PFSK-1 (cell line): Measurements from ENCODE around the gene FMN1.

Source experiments
- POLR2AphosphoS5 ChIP-seq: IDR thresholded peaks from 2 replicates; pipeline ENCODE4 v1.6.1; 2012; ENCODE audit warnings: low read depth, mild to moderate bottlenecking, control low read depth, low read length, moderate library complexity
- SIN3A ChIP-seq: IDR thresholded peaks from 2 replicates; pipeline ENCODE4 v1.6.1; 2012; ENCODE audit warnings: mild to moderate bottlenecking, low read length, moderate library complexity, borderline replicate concordance; ENCODE audit not compliant: insufficient read depth
- TAF1 ChIP-seq: IDR thresholded peaks from 2 replicates; pipeline ENCODE4 v1.6.1; 2012; ENCODE audit warnings: low read length, control low read depth, borderline replicate concordance; ENCODE audit not compliant: insufficient read depth
- TF ChIP-seq, protein P1 (sequence below), 2 experiments: IDR thresholded peaks; 2 replicates each; pipeline versions ENCODE4 v1.6.1 to v1.8.0; 2011 to 2012; ENCODE audit warnings: low read depth in 2 of 2, low read length in 2 of 2, control low read depth in 1 of 2, inconsistent platforms in 1 of 2, mild to moderate bottlenecking in 1 of 2, moderate library complexity in 1 of 2; ENCODE audit not compliant: insufficient read depth in 1 of 2

DNA sequence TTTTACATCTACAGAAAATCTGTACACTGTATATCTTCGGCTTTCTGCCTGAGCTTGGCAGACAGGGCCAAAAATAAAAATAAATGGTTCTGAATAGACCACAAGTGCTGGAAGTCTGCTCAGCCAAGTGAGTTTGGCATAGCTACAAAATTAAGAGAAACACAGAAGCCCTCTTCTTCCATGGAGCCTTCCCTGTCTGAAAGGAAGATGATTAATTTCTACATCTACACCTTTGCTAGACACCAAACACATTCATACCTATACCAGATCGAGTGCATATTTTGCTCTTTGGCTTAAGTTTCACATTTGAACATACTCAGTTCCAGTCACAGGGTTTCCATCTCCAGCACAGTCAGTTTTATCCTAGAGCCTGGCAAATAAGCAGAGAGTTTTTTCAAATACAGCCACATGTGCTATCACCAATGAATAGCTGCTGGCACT, 252.1 kb downstream of the FMN1 start:
- TF ChIP-seq TAF1 (no peak), POLR2AphosphoS5 (no peak), SIN3A (no peak)
- TF ChIP-seq, protein P1, sequence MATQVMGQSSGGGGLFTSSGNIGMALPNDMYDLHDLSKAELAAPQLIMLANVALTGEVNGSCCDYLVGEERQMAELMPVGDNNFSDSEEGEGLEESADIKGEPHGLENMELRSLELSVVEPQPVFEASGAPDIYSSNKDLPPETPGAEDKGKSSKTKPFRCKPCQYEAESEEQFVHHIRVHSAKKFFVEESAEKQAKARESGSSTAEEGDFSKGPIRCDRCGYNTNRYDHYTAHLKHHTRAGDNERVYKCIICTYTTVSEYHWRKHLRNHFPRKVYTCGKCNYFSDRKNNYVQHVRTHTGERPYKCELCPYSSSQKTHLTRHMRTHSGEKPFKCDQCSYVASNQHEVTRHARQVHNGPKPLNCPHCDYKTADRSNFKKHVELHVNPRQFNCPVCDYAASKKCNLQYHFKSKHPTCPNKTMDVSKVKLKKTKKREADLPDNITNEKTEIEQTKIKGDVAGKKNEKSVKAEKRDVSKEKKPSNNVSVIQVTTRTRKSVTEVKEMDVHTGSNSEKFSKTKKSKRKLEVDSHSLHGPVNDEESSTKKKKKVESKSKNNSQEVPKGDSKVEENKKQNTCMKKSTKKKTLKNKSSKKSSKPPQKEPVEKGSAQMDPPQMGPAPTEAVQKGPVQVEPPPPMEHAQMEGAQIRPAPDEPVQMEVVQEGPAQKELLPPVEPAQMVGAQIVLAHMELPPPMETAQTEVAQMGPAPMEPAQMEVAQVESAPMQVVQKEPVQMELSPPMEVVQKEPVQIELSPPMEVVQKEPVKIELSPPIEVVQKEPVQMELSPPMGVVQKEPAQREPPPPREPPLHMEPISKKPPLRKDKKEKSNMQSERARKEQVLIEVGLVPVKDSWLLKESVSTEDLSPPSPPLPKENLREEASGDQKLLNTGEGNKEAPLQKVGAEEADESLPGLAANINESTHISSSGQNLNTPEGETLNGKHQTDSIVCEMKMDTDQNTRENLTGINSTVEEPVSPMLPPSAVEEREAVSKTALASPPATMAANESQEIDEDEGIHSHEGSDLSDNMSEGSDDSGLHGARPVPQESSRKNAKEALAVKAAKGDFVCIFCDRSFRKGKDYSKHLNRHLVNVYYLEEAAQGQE (IDR thresholded peaks at IDR 0.05; ENCODE audit: insufficient read depth in 1 of 2, low read depth in 2 of 2, low read length in 2 of 2), result no peak
